Trophoblast cell (in vitro differentiated cells and primary cell): ENCODE measurements around the gene ASH1L.

ENCODE experiments used
- DNase-seq, 2 donors: peaks; one replicate each; pipeline ENCODE4 v3.0.0-alpha.2; 2016
- H2AFZ ChIP-seq: 2 replicates; pipeline ENCODE4 v1.6.1; 2013; ENCODE audit warnings: low read length, moderate library complexity, mild to moderate bottlenecking; ENCODE audit not compliant: insufficient read depth, poor library complexity
- H2AK5ac ChIP-seq: 2 replicates; pipeline ENCODE4 v1.6.1; 2013; ENCODE audit warnings: mild to moderate bottlenecking, low read length
- H2BK120ac ChIP-seq: 2 replicates; pipeline ENCODE4 v1.6.1; 2013; ENCODE audit warnings: low read length, mild to moderate bottlenecking, moderate library complexity; ENCODE audit not compliant: insufficient read depth, poor library complexity
- H2BK12ac ChIP-seq: 2 replicates; pipeline ENCODE4 v1.6.1; 2013; ENCODE audit warnings: mild to moderate bottlenecking, low read length, moderate library complexity
- H2BK5ac ChIP-seq: 2 replicates; pipeline ENCODE4 v1.6.1; 2013; ENCODE audit warnings: low read length, low read depth, moderate library complexity, mild to moderate bottlenecking; ENCODE audit not compliant: poor library complexity
- H3K14ac ChIP-seq: 2 replicates; pipeline ENCODE4 v1.6.1; 2013; ENCODE audit warnings: mild to moderate bottlenecking, low read length
- H3K18ac ChIP-seq: 2 replicates; pipeline ENCODE4 v1.6.1; 2013; ENCODE audit warnings: mild to moderate bottlenecking, low read length
- H3K23ac ChIP-seq: 2 replicates; pipeline ENCODE4 v1.6.1; 2013; ENCODE audit warnings: low read length
- H3K27ac ChIP-seq: 2 replicates; pipeline ENCODE4 v1.5.1; 2013; ENCODE audit warnings: low read depth, mild to moderate bottlenecking, inconsistent platforms, low read length, moderate library complexity
- H3K27me3 ChIP-seq: 2 replicates; pipeline ENCODE4 v1.6.1; 2013; ENCODE audit warnings: inconsistent platforms, mild to moderate bottlenecking, low read length, moderate library complexity; ENCODE audit not compliant: insufficient read depth
- H3K36me3 ChIP-seq, 2 experiments: 1 replicate in 1 of 2; 2 replicates in 1 of 2; pipeline ENCODE4 v1.6.1; 2013; ENCODE audit warnings: low read length in 2 of 2, mild to moderate bottlenecking in 2 of 2, moderate library complexity in 1 of 2; ENCODE audit not compliant: insufficient read depth in 2 of 2, control insufficient read depth in 1 of 2
- H3K4ac ChIP-seq: 2 replicates; pipeline ENCODE4 v1.6.1; 2013; ENCODE audit warnings: low read depth, mild to moderate bottlenecking, low read length, moderate library complexity
- H3K4me1 ChIP-seq, 2 experiments: 1 replicate in 1 of 2; 2 replicates in 1 of 2; pipeline ENCODE4 v1.6.1; 2013; ENCODE audit warnings: low read length in 2 of 2, mild to moderate bottlenecking in 2 of 2, moderate library complexity in 1 of 2; ENCODE audit not compliant: insufficient read depth in 2 of 2, control insufficient read depth in 1 of 2
- H3K4me2 ChIP-seq: 2 replicates; pipeline ENCODE4 v1.6.1; 2013; ENCODE audit warnings: inconsistent platforms, mild to moderate bottlenecking, low read length, moderate library complexity
- H3K4me3 ChIP-seq: 2 replicates; pipeline ENCODE4 v1.5.1; 2013; ENCODE audit warnings: mild to moderate bottlenecking, low read depth, low read length, inconsistent platforms
- H3K79me1 ChIP-seq: one replicate; pipeline ENCODE4 v1.6.1; 2013; ENCODE audit warnings: low read length
- H3K79me2 ChIP-seq: 2 replicates; pipeline ENCODE4 v1.6.1; 2013; ENCODE audit warnings: low read length, mild to moderate bottlenecking; ENCODE audit not compliant: control insufficient read depth, insufficient read depth, poor library complexity
- H3K9ac ChIP-seq: 2 replicates; pipeline ENCODE4 v1.6.1; 2013; ENCODE audit warnings: mild to moderate bottlenecking, low read length
- H3K9me3 ChIP-seq: 2 replicates; pipeline ENCODE4 v1.6.1; 2013; ENCODE audit warnings: low read depth, mild to moderate bottlenecking, control low read depth, inconsistent platforms, low read length; ENCODE audit not compliant: insufficient read depth
- H4K12ac ChIP-seq: 2 replicates; pipeline ENCODE4 v1.6.1; 2013; ENCODE audit warnings: low read depth, mild to moderate bottlenecking, low read length, moderate library complexity
- H4K8ac ChIP-seq: 2 replicates; pipeline ENCODE4 v1.6.1; 2013; ENCODE audit warnings: low read depth, mild to moderate bottlenecking, low read length, moderate library complexity
- H4K91ac ChIP-seq: one replicate; pipeline ENCODE4 v1.6.1; 2013; ENCODE audit warnings: low read depth, mild to moderate bottlenecking, low read length, moderate library complexity
- WGBS: extraction: QIAGEN DNeasy Blood & Tissue Kit; methylation state at CpG from one replicate; pipeline ENCODE4 v1.1.7; 2013; ENCODE audit warnings: missing lambda C conversion rate; ENCODE audit not compliant: insufficient read length, insufficient coverage; ENCODE audit errors: extremely low coverage; 5-methylcytosine and 5-hydroxymethylcytosine counted together

Gene ASH1L

GRCh38 chr1:155313261-155313660 lies 249.3 kb downstream of the ASH1L start:
- Histone ChIP-seq H3K27ac (no peak overlapping the region), H3K4me2 (no peak overlapping the region), H2BK120ac (no peak overlapping the region), H3K79me1 (peaks cover 12% of the 10 kb centered on the region), H3K18ac (no peak overlapping the region), H4K12ac (no peak overlapping the region), H3K9me3 (no peaks in the 10 kb centered on the region), H2BK12ac (no peak overlapping the region), H3K36me3 (peaks cover 36 to 37% of the 10 kb centered on the region in 2 experiments), H2AK5ac (no peak overlapping the region), H4K8ac (no peak overlapping the region), H3K79me2 (peaks cover 10% of the 10 kb centered on the region), H3K23ac (no peak overlapping the region), H3K27me3 (no peaks in the 10 kb centered on the region), H3K4me1 (peaks cover 5 to 10% of the 10 kb centered on the region in 2 experiments), H2AFZ (no peak overlapping the region), H3K14ac (no peak overlapping the region), H3K9ac (no peak overlapping the region), H3K4me3 (no peak overlapping the region), H3K4ac (no peak overlapping the region), H4K91ac (no peak overlapping the region), H2BK5ac (no peak overlapping the region)
- no peak for DNase-seq
- WGBS: no CpG with 5 or more reads among the region's 8 CpGs

- peaks cover 18% of the 10 kb centered on the region for H3K79me1 ChIP-seq
- no CpG with 5 or more reads among the region's 11 CpGs for WGBS
- peak overlapping the region; percentile 92 for H3K4me3 ChIP-seq
Observed at GRCh38 chr1:155309423-155310021, 253.1 kb downstream of the ASH1L start.

DNA sequence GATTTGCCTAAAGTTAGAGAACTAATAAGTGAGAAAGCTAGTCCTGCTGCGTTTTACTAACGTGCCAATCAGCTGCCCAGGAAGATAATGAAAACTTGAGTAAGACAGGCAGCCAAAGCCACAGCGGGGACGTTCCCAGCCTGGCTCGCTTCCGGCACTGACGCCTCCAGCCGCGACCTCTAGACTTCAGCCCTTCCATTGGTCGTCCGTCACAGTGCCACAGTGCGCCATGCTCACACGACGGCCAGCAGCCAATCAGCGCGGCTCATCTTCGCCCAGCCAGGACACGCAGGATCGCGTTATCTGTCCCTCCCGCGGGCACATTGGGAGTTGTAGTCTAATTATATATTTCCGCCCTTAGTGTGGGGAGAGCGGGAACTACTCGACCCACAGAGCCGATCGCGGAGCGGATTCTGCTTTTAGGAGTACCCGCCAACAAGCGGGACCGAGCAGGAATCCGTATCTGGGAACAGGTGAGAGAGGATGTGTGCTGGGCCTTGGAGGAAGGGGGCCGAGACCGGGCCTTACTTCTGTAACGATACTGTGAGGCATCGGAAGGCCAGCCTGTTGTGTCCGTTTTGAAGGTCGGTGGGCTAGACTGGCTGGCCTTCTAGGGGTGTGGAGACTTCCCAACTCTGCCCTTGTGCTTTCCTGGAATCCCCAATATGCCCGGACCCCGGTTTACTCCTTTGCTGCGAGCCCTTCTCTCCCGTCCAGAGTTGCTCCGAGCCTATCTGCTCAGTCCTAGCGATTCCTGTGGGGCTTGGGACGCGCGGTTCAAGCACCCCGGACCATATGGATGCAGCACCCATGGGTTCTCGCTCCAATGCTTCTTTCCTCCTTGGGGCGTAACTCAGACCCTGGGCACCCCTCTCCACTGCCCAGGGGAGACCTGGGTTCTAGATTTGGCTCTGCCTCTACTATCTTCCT lies 253.8 kb downstream of the ASH1L start, which contains the start of gene FDPS:
Gene FDPS (plus strand): TSS at position 374 of the 930 bp plus-strand sequence. CDS start 924 bp downstream, outside the sequence.
- WGBS: no CpG with 5 or more reads among the region's 51 CpGs
- Histone ChIP-seq H3K4ac (peak within 1 kb of the TSS; percentile 97), H3K4me1 (peaks cover 19 to 26% of the 10 kb centered on the region in 2 experiments), H3K14ac (peak within 1 kb of the TSS; percentile 93), H3K18ac (peak within 1 kb of the TSS; percentile 87), H4K91ac (peak within 1 kb of the TSS; percentile 94), H2BK5ac (peak within 1 kb of the TSS; percentile 92), H2BK12ac (peak within 1 kb of the TSS; percentile 54), H4K12ac (peak within 1 kb of the TSS; percentile 85), H2AFZ (peak within 1 kb of the TSS; percentile 35), H3K4me2 (peak within 1 kb of the TSS; percentile 86), H3K9ac (peak within 1 kb of the TSS; percentile 97), H3K36me3 (peaks cover 14 to 18% of the 10 kb centered on the region in 2 experiments), H3K27ac (peak within 1 kb of the TSS; percentile 97), H2AK5ac (peak within 1 kb of the TSS; percentile 93), H3K23ac (peak within 1 kb of the TSS; percentile 11), H3K79me1 (peaks cover 18% of the 10 kb centered on the region), H2BK120ac (peak within 1 kb of the TSS; percentile 98), H3K27me3 (no peaks in the 10 kb centered on the region), H3K4me3 (peak within 1 kb of the TSS; percentile 92), H4K8ac (peak within 1 kb of the TSS; percentile 90), H3K9me3 (no peaks in the 10 kb centered on the region), H3K79me2 (peaks cover 10% of the 10 kb centered on the region)
- peak; percentile 99 to 100 for DNase-seq

More at GRCh38 chr1:155309423-155310021, 253.1 kb downstream of the ASH1L start:
- peak overlapping the region; percentile 93 for H3K14ac ChIP-seq
- peak overlapping the region; percentile 21 for H2BK12ac ChIP-seq
- H3K4ac ChIP-seq: peak overlapping the region; percentile 97
- H3K4me1 ChIP-seq: peaks cover 19 to 26% of the 10 kb centered on the region in 2 experiments
- peak overlapping the region; percentile 85 for H3K27ac ChIP-seq
- H4K8ac ChIP-seq: peak overlapping the region; percentile 90
- H3K18ac ChIP-seq: peak overlapping the region; percentile 87
- peak overlapping the region; percentile 33 for H2AFZ ChIP-seq
- H2BK120ac ChIP-seq: peak overlapping the region; percentile 98
- no peaks in the 10 kb centered on the region for H3K27me3 ChIP-seq
- H2BK5ac ChIP-seq: peak overlapping the region; percentile 92
- H3K36me3 ChIP-seq: peaks cover 19 to 23% of the 10 kb centered on the region in 2 experiments
- peak overlapping the region; percentile 94 for H4K91ac ChIP-seq
- peaks cover 10% of the 10 kb centered on the region for H3K79me2 ChIP-seq
- peak in 1 of 2 donors; percentile 17 for DNase-seq
- H2AK5ac ChIP-seq: peak overlapping the region; percentile 93
- H3K9me3 ChIP-seq: no peaks in the 10 kb centered on the region
- peak overlapping the region; percentile 86 for H3K4me2 ChIP-seq
- H4K12ac ChIP-seq: peak overlapping the region; percentile 85
- H3K23ac ChIP-seq: peak overlapping the region; percentile 11
- H3K9ac ChIP-seq: peak overlapping the region; percentile 97

DNA sequence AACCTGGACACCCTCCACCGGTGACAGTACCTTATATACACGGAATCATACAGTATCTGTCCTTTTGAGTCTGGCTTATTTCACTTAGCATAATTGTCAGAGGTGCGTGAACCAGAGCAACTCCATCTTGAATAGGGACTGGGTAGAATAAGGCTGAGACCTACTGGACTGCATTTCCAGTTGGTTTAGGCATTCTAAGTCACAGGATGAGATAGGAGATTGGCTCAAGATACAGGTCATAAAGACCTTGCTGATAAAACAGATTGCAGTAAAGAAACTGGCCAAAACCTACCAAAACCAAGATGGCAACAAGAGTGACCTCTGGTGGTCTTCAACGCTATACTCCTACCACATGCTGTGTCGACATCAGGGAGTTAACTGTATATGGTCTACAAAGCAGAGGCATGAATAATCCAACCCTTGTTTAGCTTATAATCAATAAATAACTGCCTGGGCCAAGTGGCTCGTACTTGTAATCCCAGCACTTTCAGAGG lies 255.3 kb downstream of the ASH1L start:
- peaks cover 19 to 26% of the 10 kb centered on the region in 2 experiments for H3K4me1 ChIP-seq
- H3K4ac ChIP-seq: no peak overlapping the region
- H3K23ac ChIP-seq: no peak overlapping the region
- H2AK5ac ChIP-seq: no peak overlapping the region
- no peak overlapping the region for H3K9ac ChIP-seq
- H3K9me3 ChIP-seq: no peaks in the 10 kb centered on the region
- H2BK120ac ChIP-seq: peak overlapping the region; percentile 57
- H4K91ac ChIP-seq: peak overlapping the region; percentile 85
- no peak overlapping the region for H3K14ac ChIP-seq
- no peak overlapping the region for H2BK5ac ChIP-seq
- peaks cover 10% of the 10 kb centered on the region for H3K79me2 ChIP-seq
- no peak overlapping the region for H2AFZ ChIP-seq
- peaks cover 18% of the 10 kb centered on the region for H3K79me1 ChIP-seq
- no peak overlapping the region for H3K4me3 ChIP-seq
- no peak overlapping the region for H4K12ac ChIP-seq
- peak; percentile 16 to 54 for DNase-seq
- peaks cover 4 to 11% of the 10 kb centered on the region in 2 experiments for H3K36me3 ChIP-seq
- H2BK12ac ChIP-seq: peak overlapping the region; percentile 59
- peak overlapping the region; percentile 72 for H4K8ac ChIP-seq
- peak overlapping the region; percentile 97 for H3K27ac ChIP-seq
- no peak overlapping the region for H3K4me2 ChIP-seq
- no peaks in the 10 kb centered on the region for H3K27me3 ChIP-seq
- no peak overlapping the region for H3K18ac ChIP-seq
- WGBS: no CpG with 5 or more reads among the region's 6 CpGs
